Activated CD4-positive, alpha-beta T cell treated with anti-CD3 and anti-CD28 coated beads for 36 hours (primary cell): Measurements from ENCODE around the gene CCNYL1. TPM values are rescaled to one million over a fixed set of nuclear protein-coding genes. Genes with fewer than 3 reads are reported as not detected.
"Not testable (repeated sequence)": the region's sequence is repeated elsewhere in the genome, so short reads cannot be mapped to it uniquely, and the experiment has no call there.

Experiments used
- ATAC-seq: fragments of 200-7000 bp; cut with Tn5 transposase; one replicate; pipeline ENCODE4 v1.10.0; 2021; ENCODE audit warnings: mild to moderate bottlenecking, moderate library complexity
- CTCF ChIA-PET: fragments of 350-600 bp; sonication (Branson Sonifier 250); formaldehyde crosslinking; loops from one replicate; lab custom pipeline; 2021; ENCODE audit warnings: antibody characterized with exemption; lab: Charles Lee
- POLR2A ChIA-PET: fragments of 350-600 bp; sonication (Branson Sonifier 250); formaldehyde crosslinking; loops from one replicate; lab custom pipeline; 2021; ENCODE audit warnings: antibody characterized with exemption, inconsistent platforms; lab: Charles Lee
- DNase-seq: peaks from one replicate; pipeline ENCODE4 v3.0.0-alpha.2; 2020
- H3K27ac Mint-ChIP-seq: one replicate; pipeline ENCODE4 v1.8.0; 2021; ENCODE audit warnings: mixed read lengths
- H3K27me3 Mint-ChIP-seq: one replicate; pipeline ENCODE4 v1.8.0; 2021; ENCODE audit warnings: mixed read lengths
- H3K36me3 Mint-ChIP-seq: one replicate; pipeline ENCODE4 v1.8.0; 2021; ENCODE audit warnings: low read depth, mixed read lengths
- H3K4me1 Mint-ChIP-seq: one replicate; pipeline ENCODE4 v1.8.0; 2021; ENCODE audit warnings: mixed read lengths
- H3K4me3 Mint-ChIP-seq: one replicate; pipeline ENCODE4 v1.8.0; 2021; ENCODE audit warnings: mild to moderate bottlenecking, moderate library complexity, mixed read lengths
- H3K9me3 Mint-ChIP-seq: one replicate; pipeline ENCODE4 v1.8.0; 2021; ENCODE audit warnings: low read depth, mixed read lengths
- intact Hi-C, 2 experiments: fragments of 100-400 bp; cut with DNase I in 1 of 2; cut with micrococcal nuclease in 1 of 2; formaldehyde crosslinking; loops; one replicate each; pipeline versions ENCODE4 v1.14.2 to v1.15.1; 2022 to 2024; cut with DNase I, micrococcal nuclease
- total RNA-seq, 2 experiments: library from RNA; stranded (reverse); gene quantifications; one replicate each; pipeline ENCODE4 v1.2.3, GENCODE V29; 2021

CCNYL1 gene
- total RNA-seq, 2 experiments from 2014 or later, result 4.0 to 5.5 TPM

DNA sequence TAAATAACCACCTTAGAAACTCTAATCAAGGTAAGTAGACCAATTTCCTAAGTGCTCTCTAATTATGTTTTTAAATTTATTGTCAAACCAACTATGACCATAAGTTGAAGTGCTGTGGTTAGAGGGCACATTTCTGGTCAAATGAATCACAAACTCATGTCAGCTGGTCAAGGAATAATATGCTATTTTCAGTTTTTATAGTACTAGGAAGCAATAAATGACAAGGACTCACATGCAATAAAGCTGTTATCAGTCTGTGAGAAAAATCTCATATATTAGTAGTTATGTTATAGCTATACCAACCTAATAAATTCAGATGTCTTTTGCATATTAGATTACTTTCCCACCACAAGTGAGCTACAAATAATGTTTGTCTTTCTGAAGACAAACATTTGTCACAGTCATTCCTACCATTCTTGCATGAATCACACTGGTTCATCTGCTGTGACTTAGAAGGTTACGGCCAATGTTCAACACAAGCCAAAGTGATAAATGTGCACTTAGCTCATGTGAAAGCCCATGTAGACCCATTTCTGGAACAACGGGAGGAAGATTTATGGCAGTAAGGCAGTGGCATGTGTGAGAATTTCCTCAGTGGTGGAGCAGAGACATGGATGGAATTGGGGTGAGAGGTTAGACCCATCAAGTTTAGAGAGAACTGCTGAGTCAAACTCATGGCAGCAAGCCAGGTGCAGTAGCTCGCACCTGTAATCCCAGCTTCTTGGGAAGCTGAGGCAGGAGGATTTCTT is 27.4 kb upstream of the CCNYL1 start:
- intact Hi-C loops, result no loop called here
- ChIA-PET POLR2A (no interaction called here), CTCF (interaction anchor here (0.5 to 1.1 kb wide), 2 partner anchors 10 to 504 kb away, joined by 3 to 5 read pairs; no protein-coding TSS in a partner anchor)
- no peak for ATAC-seq
- Mint-ChIP-seq H3K4me3 (no peak overlapping the region), H3K4me1 (peaks cover 9% of the 10 kb centered on the region), H3K27ac (no peak overlapping the region), H3K9me3 (no peaks in the 10 kb centered on the region), H3K27me3 (peaks cover 7% of the 10 kb centered on the region), H3K36me3 (no peaks in the 10 kb centered on the region)
- no peak for DNase-seq

DNA sequence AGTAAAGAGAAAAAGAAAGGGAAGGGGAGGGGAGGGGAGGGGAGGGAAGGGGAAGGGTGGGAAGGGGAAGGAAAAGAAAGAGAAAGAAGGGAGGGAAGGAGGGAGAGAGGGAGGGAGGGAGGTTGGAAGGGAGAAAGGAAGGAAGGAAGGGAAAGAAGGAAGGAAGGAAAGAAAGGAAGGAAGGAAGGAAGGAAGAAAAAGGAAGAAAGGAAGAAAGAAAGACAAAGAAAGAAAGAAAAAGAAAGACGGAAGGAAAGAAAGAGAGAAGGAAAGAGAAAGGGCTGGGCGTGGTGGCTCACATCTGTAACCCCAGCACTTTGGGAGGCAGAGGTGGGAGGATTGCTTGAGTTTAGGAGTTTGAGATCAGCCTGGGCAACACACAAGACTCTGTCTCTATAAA is 24.6 kb upstream of the CCNYL1 start:
- Mint-ChIP-seq H3K36me3 (no peaks in the 10 kb centered on the region), H3K4me3 (no peak overlapping the region), H3K27ac (no peak overlapping the region), H3K9me3 (no peaks in the 10 kb centered on the region), H3K4me1 (peaks cover 9% of the 10 kb centered on the region), H3K27me3 (no peaks in the 10 kb centered on the region)
- ChIA-PET CTCF (no interaction called here), POLR2A (no interaction called here)
- intact Hi-C loops, result no loop called here
- DNase-seq (no peak), ATAC-seq (no peak)

DNA sequence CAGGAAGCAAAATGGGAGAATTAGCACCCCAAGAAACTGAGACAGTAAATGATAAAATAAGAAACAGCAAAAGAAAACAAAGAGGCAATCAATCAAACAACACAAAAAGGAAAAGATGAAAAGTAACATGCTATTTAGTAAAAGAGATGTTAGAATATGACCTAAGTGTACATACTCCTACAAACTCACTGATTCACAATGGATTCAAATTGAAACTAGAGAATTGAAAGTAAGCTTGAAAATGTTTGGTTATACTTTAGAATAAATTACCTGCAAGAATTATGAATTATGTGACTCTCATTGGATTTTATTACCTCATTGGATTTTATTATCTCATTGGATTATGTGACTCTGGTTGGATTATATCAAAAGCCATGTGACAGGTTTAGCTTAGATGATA is 22.8 kb upstream of the CCNYL1 start:
- ATAC-seq, result peak; percentile 78
- intact Hi-C loops, result loop anchor here in 1 of 2 experiments (1.0 to 2.0 kb wide), 2 partner anchors 23 to 64 kb away; partner anchors contain the start of genes CCNYL1 and METTL21A
- Mint-ChIP-seq H3K4me3 (no peak overlapping the region), H3K27me3 (no peaks in the 10 kb centered on the region), H3K36me3 (no peaks in the 10 kb centered on the region), H3K9me3 (no peaks in the 10 kb centered on the region), H3K4me1 (peaks cover 9% of the 10 kb centered on the region), H3K27ac (peak overlapping the region; percentile 73)
- ChIA-PET POLR2A (interaction anchor here (0.6 kb wide), 1 partner anchor 25 kb away, joined by 5 read pairs; no protein-coding TSS in a partner anchor), CTCF (no interaction called here)
- no peak for DNase-seq

DNA sequence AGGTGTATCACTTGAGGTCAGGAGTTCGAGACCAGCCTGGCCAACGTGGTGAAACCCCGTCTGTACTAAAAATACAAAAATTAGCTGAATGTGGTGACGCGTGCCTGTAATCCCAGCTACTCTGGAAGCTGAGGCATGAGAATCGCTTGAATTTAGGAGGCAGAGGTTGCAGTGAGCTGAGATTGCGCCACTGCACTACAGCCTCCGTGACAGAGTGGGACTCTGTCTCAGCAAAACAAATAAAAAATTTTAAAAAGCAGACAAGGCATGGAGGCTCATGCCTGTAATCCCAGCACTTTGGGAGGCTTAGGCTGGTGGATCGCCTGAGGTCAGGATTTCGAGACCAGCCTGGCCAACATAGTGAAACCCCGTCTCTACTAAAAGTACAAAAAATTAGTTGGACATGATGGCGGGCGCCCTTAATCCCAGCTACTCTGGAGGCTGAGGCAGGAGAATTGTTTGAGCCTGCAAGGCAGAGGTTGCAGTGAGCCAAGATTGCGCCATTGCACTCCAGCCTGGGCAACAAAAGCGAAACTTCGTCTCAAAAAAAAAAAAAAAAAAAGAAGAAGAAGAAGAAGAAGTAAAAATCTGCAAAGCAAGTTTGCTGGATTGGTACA is 20.5 kb upstream of the CCNYL1 start:
- H3K9me3 Mint-ChIP-seq, H3K36me3 Mint-ChIP-seq, DNase-seq, H3K27me3 Mint-ChIP-seq, H3K4me1 Mint-ChIP-seq, ATAC-seq, H3K4me3 Mint-ChIP-seq, H3K27ac Mint-ChIP-seq, intact Hi-C loops: not testable (repeated sequence)
- POLR2A ChIA-PET, result interaction anchor here (0.6 kb wide), 1 partner anchor 31 kb away, joined by 3 read pairs; no protein-coding TSS in a partner anchor
- CTCF ChIA-PET, result interaction anchor here (1.2 kb wide), 2 partner anchors 28 to 56 kb away, joined by 3 read pairs; no protein-coding TSS in a partner anchor

DNA sequence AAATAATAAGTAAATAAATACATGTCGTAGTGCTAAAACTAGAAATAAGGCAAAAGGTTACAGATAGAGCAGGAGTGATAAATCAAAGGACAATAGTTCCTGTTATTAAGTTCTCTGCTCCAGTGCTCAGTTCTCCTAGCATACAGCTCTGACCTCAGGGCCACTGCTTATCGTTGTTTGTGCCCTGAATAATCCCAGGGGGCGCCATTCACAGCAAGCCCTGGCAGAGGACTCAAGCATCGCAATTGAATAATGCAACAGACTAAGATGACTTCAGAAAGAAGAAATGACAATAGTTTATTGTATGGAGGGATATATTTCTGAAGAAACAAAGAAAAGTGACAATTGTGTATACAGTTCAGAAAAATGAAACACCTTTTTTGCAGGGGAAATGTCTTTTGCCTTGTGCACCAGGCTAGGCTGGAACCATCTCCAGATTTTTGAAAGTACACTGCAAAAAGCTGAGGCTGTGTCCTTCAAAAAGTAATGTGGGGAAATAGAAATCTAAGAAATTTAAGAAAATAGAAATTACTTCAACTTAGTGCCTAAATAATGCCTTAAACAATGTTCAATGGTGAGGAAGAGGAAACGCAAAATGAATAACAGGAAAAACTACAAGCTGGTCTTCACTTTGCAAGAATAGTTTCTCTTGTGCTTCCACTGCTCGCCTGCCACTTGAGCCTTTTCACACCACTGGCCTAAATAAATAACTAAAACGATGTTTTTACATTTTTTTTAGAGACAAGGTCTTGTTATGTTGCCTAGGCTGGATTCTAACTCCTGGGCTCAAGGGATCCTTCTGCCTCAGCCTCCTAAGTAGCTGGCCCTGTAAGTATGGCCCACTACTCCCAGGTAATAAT is 19.0 kb upstream of the CCNYL1 start:
- Mint-ChIP-seq H3K4me3 (no peak overlapping the region), H3K4me1 (peaks cover 9% of the 10 kb centered on the region), H3K9me3 (no peaks in the 10 kb centered on the region), H3K36me3 (no peaks in the 10 kb centered on the region), H3K27ac (no peak overlapping the region), H3K27me3 (no peaks in the 10 kb centered on the region)
- intact Hi-C loops, result no loop called here
- DNase-seq, result peak; percentile 66
- ATAC-seq, result peak; percentile 75
- POLR2A ChIA-PET, result interaction anchor here (0.5 to 0.7 kb wide), 2 partner anchors 23 to 78 kb away, joined by 3 to 5 read pairs; no protein-coding TSS in a partner anchor
- CTCF ChIA-PET, result interaction anchor here (0.6 to 4.0 kb wide), 12 partner anchors 9 to 955 kb away, joined by 3 to 12 read pairs (median 4); no protein-coding TSS in a partner anchor

DNA sequence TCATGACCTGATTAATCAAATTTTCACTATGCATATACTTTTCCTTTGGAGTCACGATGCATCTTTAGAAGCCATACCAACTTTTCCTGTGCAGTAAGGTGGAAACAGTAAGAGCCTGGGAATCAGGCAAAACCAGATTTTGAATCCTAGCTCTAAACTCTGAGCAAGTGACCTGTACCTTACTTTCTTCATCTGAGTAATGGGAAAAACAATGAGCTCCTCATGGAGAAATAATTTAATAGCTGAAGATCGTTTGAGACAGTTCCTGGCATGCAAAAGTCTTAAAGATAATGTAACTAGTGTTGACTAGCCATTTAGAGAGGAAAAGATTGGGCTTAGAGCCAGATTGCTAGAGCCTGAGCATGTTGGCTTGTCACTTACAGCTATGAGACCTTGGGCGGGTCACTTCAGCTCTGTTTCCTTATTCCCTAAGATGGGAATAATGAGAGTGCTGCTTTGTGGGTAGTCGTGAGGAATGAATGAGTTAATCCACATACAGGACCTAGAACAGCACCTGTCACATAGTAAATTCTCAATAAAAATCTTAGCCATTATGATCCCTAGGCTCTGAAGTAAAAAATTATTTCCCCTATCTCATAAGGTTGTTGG is 17.7 kb upstream of the CCNYL1 start:
- DNase-seq (no peak), ATAC-seq (no peak)
- no peaks in the 10 kb centered on the region for H3K9me3 Mint-ChIP-seq
- H3K4me1 Mint-ChIP-seq, result peaks cover 1% of the 10 kb centered on the region
- no peak overlapping the region for H3K27ac Mint-ChIP-seq
- no peaks in the 10 kb centered on the region for H3K36me3 Mint-ChIP-seq
- CTCF ChIA-PET, result interaction anchor here (0.6 to 4.0 kb wide), 7 partner anchors 10 to 347 kb away, joined by 3 to 12 read pairs (median 5); partner anchors contain the start of gene CCNYL1
- no peak overlapping the region for H3K4me3 Mint-ChIP-seq
- intact Hi-C loops, result no loop called here
- no peaks in the 10 kb centered on the region for H3K27me3 Mint-ChIP-seq
- POLR2A ChIA-PET, result no interaction called here

DNA sequence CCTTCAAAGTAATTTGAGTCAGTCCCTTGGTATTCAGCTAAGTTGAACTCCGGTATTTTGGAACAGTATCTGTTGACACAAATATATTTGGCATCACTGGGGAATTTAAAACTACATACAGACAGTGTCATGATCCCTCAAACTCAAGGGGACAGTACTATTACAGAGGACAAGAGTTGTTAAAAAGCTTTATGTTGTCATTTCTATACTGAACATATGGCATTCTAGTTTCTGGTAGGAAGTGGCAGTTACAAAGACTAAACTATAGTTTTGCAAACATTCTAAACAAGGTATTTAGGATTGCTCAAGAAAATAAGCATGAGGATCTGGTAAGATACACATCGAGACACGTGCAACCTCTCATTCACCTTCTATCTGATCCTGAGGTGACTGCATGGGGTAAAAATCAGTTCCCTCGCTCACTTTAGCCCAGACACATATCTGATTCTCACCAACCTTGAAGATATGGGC is 16.6 kb upstream of the CCNYL1 start:
- Mint-ChIP-seq H3K27me3 (no peaks in the 10 kb centered on the region), H3K9me3 (no peaks in the 10 kb centered on the region), H3K4me1 (no peaks in the 10 kb centered on the region), H3K4me3 (no peak overlapping the region), H3K27ac (no peak overlapping the region), H3K36me3 (no peaks in the 10 kb centered on the region)
- no peak for DNase-seq
- intact Hi-C loops, result no loop called here
- ChIA-PET CTCF (interaction anchor here (4.0 kb wide), 1 partner anchor 346 kb away, joined by 12 read pairs; no protein-coding TSS in a partner anchor), POLR2A (no interaction called here)
- ATAC-seq, result no peak

DNA sequence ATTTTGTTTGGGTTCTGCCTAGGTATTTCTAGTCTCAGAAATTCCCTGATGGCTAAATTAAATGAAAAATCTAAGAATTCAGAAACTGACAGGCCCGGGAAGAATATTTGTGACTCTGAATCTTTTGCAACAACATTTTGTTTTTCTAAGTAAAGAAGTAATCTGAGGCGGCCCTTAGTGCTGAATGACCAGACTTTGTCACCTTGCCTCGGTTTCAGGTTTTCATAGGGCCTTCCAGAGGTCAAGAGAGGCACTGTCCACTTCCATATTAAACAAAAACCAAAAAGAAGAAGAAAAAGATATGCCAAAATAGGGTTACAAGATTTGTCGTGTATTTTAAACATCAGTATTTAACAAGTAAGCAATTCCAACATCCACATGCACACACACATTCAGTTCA is 16.1 kb upstream of the CCNYL1 start:
- DNase-seq (no peak), ATAC-seq (no peak)
- ChIA-PET POLR2A (no interaction called here), CTCF (interaction anchor here (4.0 kb wide), 1 partner anchor 345 kb away, joined by 12 read pairs; no protein-coding TSS in a partner anchor)
- no peaks in the 10 kb centered on the region for H3K36me3 Mint-ChIP-seq
- no peak overlapping the region for H3K4me3 Mint-ChIP-seq
- H3K27ac Mint-ChIP-seq, result no peak overlapping the region
- intact Hi-C loops, result no loop called here
- H3K9me3 Mint-ChIP-seq, result no peaks in the 10 kb centered on the region
- H3K27me3 Mint-ChIP-seq, result no peaks in the 10 kb centered on the region
- H3K4me1 Mint-ChIP-seq, result no peaks in the 10 kb centered on the region

DNA sequence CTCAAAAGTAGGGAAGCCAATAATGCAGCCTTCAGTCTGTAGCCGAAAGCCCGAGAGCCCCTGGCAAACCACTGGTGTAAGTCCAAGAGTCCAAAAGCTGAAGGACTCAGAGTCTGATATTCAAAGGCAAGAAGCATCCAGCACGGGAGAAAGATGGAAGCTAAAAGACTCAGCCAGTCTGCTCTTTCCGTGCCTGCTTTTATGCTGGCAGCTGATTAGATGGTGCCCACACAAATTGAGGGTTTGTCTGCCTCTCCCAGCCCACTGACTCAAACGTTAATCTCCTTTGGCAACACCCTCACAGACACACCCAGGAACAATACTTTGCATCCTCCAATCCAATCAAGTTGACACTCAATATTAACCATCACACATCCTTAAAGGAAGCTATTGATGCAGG is 14.5 kb upstream of the CCNYL1 start:
- H3K9me3 Mint-ChIP-seq, H3K27ac Mint-ChIP-seq, POLR2A ChIA-PET, DNase-seq, ATAC-seq, H3K4me1 Mint-ChIP-seq, CTCF ChIA-PET, H3K27me3 Mint-ChIP-seq, intact Hi-C loops, H3K36me3 Mint-ChIP-seq, H3K4me3 Mint-ChIP-seq: not testable (repeated sequence)

DNA sequence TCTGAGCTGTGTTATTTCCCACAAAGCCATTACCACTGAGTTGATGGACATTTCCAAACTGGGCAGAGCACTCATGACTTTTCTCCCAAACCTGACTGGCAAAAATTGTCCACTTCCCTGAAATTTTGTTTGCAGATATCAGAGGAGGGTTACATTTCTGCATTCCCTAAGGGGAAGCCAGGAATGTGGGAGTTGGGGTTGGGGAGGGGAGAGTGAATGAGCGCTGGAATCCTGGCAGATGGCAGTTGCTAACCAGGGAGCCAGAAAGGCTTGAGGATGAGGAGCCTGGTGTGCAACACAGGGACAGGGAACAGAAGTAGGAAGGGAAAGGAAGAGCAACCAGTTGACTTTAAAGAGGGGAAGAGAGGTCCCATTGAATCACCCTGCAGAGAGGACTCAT is 14.0 kb upstream of the CCNYL1 start:
- Mint-ChIP-seq H3K4me3 (no peak overlapping the region), H3K27ac (no peak overlapping the region), H3K9me3 (no peaks in the 10 kb centered on the region), H3K27me3 (no peaks in the 10 kb centered on the region), H3K36me3 (no peaks in the 10 kb centered on the region), H3K4me1 (no peaks in the 10 kb centered on the region)
- ChIA-PET POLR2A (no interaction called here), CTCF (no interaction called here)
- DNase-seq, result no peak
- intact Hi-C loops, result no loop called here
- ATAC-seq, result no peak
